Lung (tissue), 12 donors: ENCODE results near the gene TTLL8. TPM values are rescaled to one million over a fixed set of nuclear protein-coding genes. Genes with fewer than 3 reads are reported as not detected.
"Not testable (repeated sequence)": the region's sequence is repeated elsewhere in the genome, so short reads cannot be mapped to it uniquely, and the experiment has no call there.

Experiments used
- ATAC-seq: fragments of 200-7000 bp; cut with Tn5 transposase; one replicate; pipeline ENCODE4 v1.9.1; 2020; ENCODE audit warnings: moderate number of reproducible peaks; ENCODE audit not compliant: insufficient read depth, low FRiP score
- DNase-seq, 3 donors: peaks; one replicate each; pipeline ENCODE4 v3.0.0-alpha.2; 2013 to 2017
- H3K27ac ChIP-seq, 2 donors: one replicate each; pipeline ENCODE4 v1.5.1; 2013; ENCODE audit warnings: mild to moderate bottlenecking in 2 of 2, moderate library complexity in 2 of 2, control low read depth in 1 of 2, inconsistent platforms in 1 of 2, low read depth in 1 of 2, low read length in 1 of 2
- H3K27me3 ChIP-seq, 3 donors: one replicate each; pipeline ENCODE4 v1.5.1; 2013; ENCODE audit warnings: low read length in 2 of 3; ENCODE audit not compliant: control insufficient read depth in 3 of 3, insufficient read depth in 3 of 3
- H3K36me3 ChIP-seq, 4 donors: one replicate each; pipeline ENCODE4 v1.5.1; 2013; ENCODE audit warnings: low read length in 4 of 4, mild to moderate bottlenecking in 1 of 4, moderate library complexity in 1 of 4; ENCODE audit not compliant: control insufficient read depth in 4 of 4, insufficient read depth in 4 of 4
- H3K4me1 ChIP-seq, 5 donors: one replicate each; pipeline ENCODE4 v1.5.1; 2013; ENCODE audit warnings: low read length in 5 of 5, mild to moderate bottlenecking in 2 of 5, moderate library complexity in 1 of 5; ENCODE audit not compliant: control insufficient read depth in 5 of 5, insufficient read depth in 5 of 5
- H3K4me3 ChIP-seq: one replicate; pipeline ENCODE4 v1.5.1; 2013; ENCODE audit warnings: mild to moderate bottlenecking, control low read depth, moderate library complexity
- H3K9ac ChIP-seq, 2 donors: one replicate each; pipeline ENCODE4 v1.5.1; 2013; ENCODE audit warnings: low read length in 2 of 2, control low read depth in 1 of 2; ENCODE audit not compliant: insufficient read depth in 1 of 2
- H3K9me3 ChIP-seq, 4 donors: one replicate each; pipeline ENCODE4 v1.5.1; 2013; ENCODE audit warnings: low read length in 3 of 4, mild to moderate bottlenecking in 1 of 4, moderate library complexity in 1 of 4; ENCODE audit not compliant: control insufficient read depth in 4 of 4, insufficient read depth in 3 of 4
- CTCF ChIP-seq: IDR thresholded peaks from 2 replicates; pipeline ENCODE4 v1.5.1; 2012; ENCODE audit warnings: mild to moderate bottlenecking; ENCODE audit errors: control extremely low read depth, extremely low read depth
- WGBS, 2 donors: extraction: QIAGEN DNeasy Blood & Tissue Kit; methylation state at CpG; one replicate each; pipeline ENCODE4 v1.1.7; 2013; 5-methylcytosine and 5-hydroxymethylcytosine counted together
- polyA plus RNA-seq, 2 donors: library from polyadenylated mRNA; stranded (reverse); fragments of 200-250 nt; gene quantifications; one replicate each; pipeline ENCODE4 v1.2.1, GENCODE V29; 2013
- total RNA-seq, 2 donors: library from RNA; depleted of rRNA in 1 of 2; stranded (reverse); fragments of >200 nt in 1 of 2; gene quantifications; one replicate each; pipeline ENCODE4 v1.2.1, GENCODE V29; 2014 to 2021
- donor health status: control.
- donor health status: control.
- donor health status: Bipolar disorder and iron deficiency.
- donor health status: healthy.
- donor health status: DM: yes; HTN: yes; CAD: no.

The TTLL8 gene
- total and polyA plus RNA-seq, 4 donors, result not detected

DNA sequence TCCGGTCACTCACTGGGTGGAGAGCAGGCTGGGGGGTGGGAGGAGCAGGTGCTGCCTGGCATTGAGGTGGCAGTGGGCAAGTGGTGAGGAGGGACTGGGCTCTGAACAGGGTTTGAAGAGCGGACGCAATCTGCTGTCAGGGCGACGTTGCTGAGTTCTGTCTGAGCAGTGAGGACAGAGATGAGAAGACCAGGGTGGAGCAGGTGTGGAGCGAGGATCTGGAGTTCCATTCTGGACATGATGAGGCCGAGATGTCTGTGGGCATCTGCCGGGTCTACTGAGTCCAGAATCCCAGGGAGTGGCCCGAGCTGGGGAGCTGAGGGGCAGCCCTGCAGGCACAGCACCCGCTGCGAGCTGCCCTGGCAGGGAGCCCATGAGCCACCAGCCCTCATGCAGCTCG, 29.5 kb upstream of the TTLL8 start:
- no peak overlapping the region for H3K27ac ChIP-seq
- 91 to 93% methylated on average over 12 of the region's 12 CpGs for WGBS, 2 donors
- no peaks in the 10 kb centered on the region for H3K36me3 ChIP-seq
- TF ChIP-seq CTCF, result no peak
- DNase-seq, result no peak
- H3K4me1 ChIP-seq, result peaks cover 0 to 6% (median 2%) of the 10 kb centered on the region in 5 donors
- H3K9ac ChIP-seq, result no peak overlapping the region
- peaks cover 0 to 11% (median 0%) of the 10 kb centered on the region in 4 donors for H3K9me3 ChIP-seq
- no peak overlapping the region for H3K4me3 ChIP-seq
- no peaks in the 10 kb centered on the region for H3K27me3 ChIP-seq
- ATAC-seq, result no peak

DNA sequence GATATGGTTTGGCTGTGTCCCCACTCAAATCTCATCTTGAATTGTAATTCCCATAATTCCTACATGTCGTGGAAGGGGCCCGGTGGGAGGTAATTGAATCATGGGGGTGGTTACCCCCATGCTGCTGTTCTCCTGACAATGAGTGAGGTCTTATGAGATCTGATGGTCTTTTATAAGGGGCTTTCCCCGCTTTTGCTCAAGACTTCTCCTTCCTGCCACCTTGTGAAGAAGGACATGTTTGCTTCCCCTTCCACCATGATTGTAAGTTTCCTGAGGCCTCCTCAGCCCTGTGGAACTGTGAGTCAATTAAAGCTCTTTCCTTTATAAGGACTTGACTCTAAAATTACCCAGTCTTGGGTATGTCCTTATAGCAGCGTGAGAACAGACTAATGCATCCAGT, 28.9 kb upstream of the TTLL8 start:
- H3K36me3 ChIP-seq, H3K9ac ChIP-seq, H3K27me3 ChIP-seq, H3K4me3 ChIP-seq, DNase-seq, H3K4me1 ChIP-seq, ATAC-seq, H3K27ac ChIP-seq: not testable (repeated sequence)
- WGBS, 2 donors, result 84 to 88% methylated on average over 4 of the region's 4 CpGs
- peaks cover 0 to 11% (median 0%) of the 10 kb centered on the region in 4 donors for H3K9me3 ChIP-seq

DNA sequence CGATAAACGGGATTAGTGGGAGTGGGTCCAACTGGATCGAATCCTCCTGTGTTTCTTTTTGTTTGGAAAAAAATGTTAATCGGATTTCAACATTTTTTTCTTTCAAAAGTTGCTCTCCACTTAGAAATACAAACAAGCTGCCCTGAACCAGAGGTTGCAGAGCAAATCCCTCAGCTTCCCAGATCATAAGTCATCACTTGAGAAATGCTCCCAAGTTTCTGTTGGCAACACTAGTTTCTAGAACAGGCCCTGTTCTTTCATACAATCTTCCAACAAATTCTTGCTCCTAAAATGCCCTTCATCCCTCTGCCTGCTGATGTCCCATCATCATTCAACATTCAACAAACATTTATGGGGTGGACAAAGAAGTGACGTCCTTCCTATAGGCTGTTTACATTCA, 28.4 kb upstream of the TTLL8 start:
- DNase-seq (peak; percentile 52 to 81 (median 78)), ATAC-seq (no peak)
- H3K36me3 ChIP-seq, result no peaks in the 10 kb centered on the region
- H3K27me3 ChIP-seq, result no peaks in the 10 kb centered on the region
- no peak overlapping the region for H3K4me3 ChIP-seq
- H3K9me3 ChIP-seq, result peaks cover 0 to 11% (median 0%) of the 10 kb centered on the region in 4 donors
- H3K27ac ChIP-seq, result no peak overlapping the region
- TF ChIP-seq CTCF, result no peak
- H3K4me1 ChIP-seq, result peaks cover 0 to 6% (median 2%) of the 10 kb centered on the region in 5 donors
- peak overlapping the region in 1 of 2 donors; percentile 38 for H3K9ac ChIP-seq
- WGBS, 2 donors, result 56 to 74% methylated on average over 5 of the region's 5 CpGs

DNA sequence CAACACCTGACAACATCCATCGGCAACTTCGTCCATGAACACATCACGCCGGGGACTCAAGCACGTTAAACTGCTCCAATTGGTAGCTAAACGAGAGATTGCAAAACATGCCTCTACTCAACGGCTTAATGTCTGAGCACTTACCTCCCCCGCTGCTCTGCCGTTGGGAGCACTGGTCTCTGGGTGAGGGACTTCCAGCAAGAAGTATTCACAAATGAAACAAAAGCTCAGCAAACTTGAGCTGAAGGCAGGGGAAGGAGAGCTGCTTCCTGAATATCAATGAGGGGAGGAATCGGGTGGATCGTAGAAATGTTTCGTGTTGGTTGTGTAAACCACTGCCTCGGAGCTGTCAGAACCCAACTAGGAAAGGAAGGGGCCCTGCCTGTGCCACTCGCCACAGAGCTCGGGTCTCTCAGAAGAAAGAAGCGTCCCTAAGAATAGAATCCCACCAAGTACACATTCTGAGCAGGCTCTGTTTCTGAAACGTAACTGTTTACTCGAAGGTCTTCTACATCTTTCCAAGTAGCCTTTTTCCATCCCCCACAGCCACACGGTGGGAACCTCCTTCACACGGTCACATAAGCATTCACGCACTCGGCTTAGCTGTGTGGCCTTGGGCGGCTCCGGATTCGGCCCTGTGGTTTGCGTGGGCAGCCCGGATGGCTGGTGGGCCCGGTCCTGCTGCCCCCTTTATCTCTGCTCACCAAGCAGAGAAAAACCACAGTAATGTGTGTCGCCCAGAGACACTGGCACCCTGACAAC, 27.3 kb upstream of the TTLL8 start, which contains the start of gene MLC1:
MLC1 (minus strand) TSS at position 216 of the 762 bp plus-strand sequence. CDS start 524 bp downstream, outside the sequence.
- DNase-seq (peak in 2 of 3 donors; percentile 44 to 55), ATAC-seq (no peak)
- Histone ChIP-seq H3K27ac (peak within 1 kb of the TSS in 1 of 2 donors; percentile 24), H3K27me3 (no peaks in the 10 kb centered on the region), H3K4me1 (peaks cover 0 to 6% (median 3%) of the 10 kb centered on the region in 5 donors), H3K4me3 (no peak within 1 kb of the TSS), H3K9me3 (peaks cover 0 to 9% (median 0%) of the 10 kb centered on the region in 4 donors), H3K9ac (no peak within 1 kb of the TSS), H3K36me3 (no peaks in the 10 kb centered on the region)
- no peak for TF ChIP-seq CTCF
- WGBS, 2 donors, result 13 to 31% methylated on average over 29 of the region's 29 CpGs
